ENCODE measurements around the gene KLK7.
"Not testable (repeated sequence)": the region's sequence is repeated elsewhere in the genome, so short reads cannot be mapped to it uniquely, and the experiment has no call there.

Gene KLK7

DNA sequence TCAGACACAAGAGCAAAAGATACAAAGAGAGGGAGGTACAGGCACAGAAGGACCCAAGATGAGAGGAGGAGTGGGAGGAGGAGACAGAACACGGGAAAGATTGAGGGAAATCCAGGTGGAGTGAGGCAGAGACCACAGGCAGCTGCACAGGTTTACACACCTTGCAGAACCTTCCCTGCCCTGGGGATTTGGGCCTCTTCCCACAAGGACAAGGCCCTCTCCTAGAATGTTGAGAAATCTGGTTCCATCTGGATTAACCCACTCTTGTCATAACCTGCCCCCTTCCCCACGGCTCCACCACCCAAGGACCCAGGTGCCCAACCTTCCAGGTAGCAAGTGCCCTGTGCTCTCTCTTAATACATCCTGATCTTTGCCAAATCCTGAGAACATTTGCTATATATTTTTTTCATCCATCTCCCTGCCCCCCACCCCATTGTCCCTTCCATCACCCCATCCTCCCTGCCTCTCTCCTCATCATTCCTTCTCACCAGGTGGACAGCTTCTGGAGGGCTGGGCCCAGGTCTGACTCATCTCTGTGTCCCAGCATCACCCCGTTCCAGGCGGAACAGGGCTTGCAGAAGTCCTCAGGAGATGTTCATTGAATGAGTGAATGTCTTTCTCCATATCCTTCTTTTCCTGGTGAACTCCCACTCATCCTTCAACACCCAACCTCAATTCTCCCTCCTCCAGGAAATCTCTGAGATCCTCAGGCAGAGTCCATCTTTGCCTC is 26.5 kb upstream of the KLK7 start:
- DNase-seq = no peak

DNA sequence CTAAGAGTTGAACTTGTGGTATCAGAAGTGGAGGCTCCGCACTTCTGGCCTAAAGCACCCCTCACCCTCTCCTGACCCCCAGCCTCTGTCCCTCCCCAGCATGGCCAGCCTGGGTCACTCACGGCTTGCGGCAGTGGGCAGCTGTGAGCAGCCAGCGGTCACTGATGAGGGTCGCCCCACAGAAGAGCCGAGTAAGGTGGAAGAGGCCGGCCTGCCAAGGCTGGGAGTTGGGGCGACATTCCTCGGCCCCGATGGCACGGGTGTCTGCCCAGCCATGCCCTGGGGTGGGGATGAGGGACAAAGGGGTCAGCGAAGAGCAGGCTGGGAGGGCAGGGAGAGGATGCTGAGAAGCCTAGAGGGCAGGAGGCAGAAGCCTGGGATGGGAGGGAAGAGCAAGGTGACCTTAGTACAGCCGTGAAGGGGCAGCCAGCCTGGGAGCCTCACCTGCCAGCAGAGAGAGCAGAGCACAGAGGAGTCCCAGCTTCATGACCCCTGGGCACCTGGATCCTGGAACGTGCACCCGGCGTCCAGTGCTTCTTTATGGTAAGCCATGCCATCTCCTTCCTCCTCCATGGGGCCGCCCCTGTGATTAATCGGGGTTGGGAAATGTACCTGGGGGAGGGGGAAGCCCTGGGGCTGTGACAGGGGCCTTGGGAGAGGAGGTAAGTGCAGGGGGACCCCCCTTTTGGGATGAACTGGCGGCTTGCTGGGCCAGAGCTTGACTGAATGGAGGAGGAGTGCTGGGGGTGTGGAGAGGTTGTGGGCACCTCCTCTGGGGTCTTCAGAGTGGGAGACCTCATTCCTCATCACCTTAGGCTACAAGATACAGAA is 25.6 kb upstream of the KLK7 start:
- no peak for DNase-seq

DNA sequence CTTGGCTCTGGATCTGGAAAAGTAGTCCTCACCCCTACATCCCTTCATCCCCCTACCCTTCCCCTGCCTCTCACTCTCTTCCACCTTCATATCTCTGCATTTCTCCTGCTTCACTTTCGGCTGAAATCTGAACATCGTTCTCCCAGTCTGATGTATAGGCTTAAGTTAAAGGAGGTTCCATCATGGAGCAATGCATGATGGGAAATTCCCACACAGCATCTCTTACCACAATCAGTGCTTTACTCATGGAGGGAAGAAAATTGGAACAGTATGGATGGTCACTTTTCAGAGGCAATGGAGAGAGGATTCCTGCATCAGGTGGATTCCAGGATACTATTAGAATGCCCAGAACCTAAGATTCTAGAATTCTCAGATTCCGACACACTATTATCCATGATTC is 23.8 kb upstream of the KLK7 start:
- no peak for DNase-seq

DNA sequence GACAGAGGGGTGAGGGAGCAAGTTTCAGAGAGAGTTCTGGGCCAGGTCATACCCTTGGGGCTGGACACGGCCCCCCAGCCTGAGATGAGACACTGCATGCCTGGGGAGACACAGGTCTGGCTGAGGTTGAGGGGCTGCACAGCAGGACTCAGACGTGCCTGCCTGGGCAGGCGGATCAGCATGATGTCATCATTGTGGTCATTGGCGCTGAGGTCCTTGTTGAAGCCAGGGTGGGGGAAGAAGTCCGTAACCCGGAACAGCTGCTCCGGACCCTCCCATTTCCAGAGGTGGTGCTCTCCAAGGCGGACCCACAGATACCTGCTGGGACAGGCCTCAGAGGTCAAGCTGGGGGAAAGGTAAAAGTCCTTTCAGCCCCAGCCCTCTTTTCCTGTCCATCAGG is 22.7 kb upstream of the KLK7 start:
- DNase-seq = no peak

DNA sequence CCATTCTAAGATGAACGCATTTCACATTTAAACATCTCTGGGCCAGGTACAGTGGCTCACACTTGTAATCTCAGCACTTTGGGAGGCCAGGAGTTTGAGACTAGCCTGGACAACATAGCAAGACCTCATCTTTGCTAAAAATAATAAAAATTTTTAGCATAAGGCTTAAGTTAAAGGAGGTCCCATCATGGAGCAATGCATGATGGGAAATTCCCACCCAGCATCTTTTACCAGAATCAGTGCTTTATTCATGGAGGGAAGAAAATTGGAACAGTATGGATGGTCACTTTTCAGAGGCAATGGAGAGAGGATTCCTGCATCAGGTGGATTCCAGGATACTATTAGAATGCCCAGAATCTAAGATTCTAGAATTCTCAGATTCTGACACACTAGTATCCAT is 21.5 kb upstream of the KLK7 start:
- DNase-seq = no peak

DNA sequence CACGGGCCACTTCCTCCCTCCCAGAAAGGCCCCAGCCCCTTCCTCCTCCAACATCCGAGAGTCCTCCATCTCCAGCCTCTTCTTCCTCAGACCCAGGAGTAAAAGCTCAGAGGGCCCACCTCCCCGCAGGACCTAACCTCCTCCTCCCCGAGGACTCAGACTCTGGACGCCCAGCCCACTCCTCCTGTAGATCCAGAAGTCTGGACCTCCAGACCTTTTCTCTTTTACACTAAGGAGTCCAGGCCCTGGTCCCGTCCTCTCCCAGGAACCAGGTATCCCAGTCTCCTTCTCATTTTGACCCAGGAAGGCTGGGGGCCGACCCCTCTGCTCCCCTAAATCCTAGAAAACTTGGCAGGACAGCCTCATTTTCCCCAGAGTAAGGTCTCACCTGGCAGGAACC is 19.6 kb upstream of the KLK7 start:
- no peak for DNase-seq

DNA sequence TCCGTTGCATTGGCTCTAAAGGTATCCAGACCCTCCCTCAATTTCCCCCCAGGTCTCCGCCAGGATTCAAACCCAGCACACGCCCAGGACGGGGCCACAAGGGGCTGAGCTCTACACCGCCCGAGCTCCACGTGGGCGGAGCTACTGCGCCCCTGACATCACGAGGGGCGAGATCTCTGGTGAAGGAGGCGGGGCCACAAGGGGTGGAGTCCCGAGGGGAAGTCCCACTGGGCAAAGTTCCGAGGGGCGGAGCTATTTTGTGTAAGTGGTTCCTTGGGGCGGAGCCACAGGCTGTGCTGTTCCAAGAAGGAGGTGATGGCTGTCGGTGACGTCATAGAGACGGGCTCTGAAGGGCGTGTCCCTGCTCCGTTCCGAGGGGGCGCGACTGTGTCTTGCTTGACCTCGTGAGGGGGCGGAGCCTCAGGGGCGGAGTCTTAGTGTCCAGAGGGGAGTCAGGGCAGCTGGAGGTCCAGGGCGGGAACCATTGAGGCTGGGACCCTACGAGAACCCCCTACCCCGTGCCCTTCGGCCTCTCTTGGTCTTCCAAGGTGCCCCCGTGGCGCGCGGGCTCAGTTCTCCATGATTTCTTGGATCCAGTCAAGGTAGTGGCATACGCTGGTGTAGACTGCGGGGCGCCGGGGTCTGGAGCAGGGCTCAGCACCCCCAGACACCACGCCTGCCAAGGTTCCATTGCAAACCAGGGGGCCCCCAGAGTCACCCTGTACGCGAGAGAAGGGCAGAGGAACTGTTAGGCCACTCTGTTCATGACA is 19.0 kb upstream of the KLK7 start:
- no peak for DNase-seq

DNA sequence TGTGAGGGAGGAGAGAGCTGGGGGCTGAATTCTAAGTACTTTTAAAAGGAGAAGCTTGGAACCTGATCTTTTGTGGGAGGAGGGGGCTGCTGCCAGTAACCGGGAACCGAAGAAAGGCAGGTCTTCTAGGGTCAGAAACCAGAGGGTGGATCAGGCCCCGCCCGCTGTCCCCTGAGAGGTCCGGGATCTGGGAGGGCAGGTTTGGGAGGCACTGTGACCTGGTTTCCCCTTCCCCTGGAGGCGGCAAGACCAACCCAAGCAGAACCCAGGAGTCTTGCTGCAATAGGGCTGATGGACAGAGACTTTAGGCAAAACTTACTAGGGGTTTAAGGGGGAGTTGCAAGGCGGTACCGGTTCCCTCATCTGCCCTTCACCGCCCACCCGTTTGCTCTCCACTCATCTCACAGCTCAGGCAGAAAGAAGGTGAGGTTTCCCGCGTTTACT is 18.4 kb upstream of the KLK7 start:
- DNase-seq = no peak

DNA sequence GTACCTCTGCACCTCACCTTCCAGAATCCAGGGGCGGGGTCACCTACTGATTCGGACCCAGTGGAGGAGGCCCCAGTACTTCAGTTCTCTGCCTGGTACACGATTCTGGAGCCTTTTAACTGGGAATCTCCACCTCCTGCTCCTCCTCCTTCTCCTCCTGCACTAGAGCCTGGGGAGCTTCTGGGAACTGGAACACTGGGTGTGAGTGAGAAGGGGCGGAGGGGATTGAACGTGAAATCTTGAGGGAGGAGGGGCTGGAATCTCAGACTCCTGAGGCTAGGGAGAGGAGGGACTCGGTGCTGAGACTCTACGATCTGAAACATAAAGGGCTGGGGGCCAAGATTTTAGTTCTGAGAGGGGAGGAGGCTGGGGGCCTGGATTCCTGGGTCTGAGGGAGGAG is 17.8 kb upstream of the KLK7 start, which contains the start of gene KLK8:
TSS of gene KLK8 (minus strand) at position 90 of the 400 bp plus-strand sequence. CDS start 437 bp downstream, outside the sequence.
- DNase-seq = no peak

DNA sequence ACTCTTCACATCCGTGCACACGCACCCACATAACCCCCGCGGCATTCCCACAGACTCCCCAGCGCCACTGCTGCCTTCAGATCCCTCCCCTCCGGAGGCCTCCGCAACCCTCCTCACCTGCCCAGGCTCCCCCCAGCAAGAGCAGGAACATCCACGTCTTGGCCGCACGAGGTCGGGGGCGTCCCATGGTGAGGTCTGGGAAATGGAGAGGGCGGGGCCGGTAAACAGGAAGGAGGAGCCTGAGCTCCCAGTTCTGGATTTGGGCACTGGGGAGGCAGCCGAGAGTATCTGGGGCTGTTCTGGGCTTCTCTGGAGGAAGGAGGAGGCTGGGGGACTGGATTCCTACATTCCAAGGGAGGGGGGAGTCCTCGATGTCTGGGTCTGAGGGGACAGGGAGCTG is 17.3 kb upstream of the KLK7 start:
- DNase-seq = no peak

DNA sequence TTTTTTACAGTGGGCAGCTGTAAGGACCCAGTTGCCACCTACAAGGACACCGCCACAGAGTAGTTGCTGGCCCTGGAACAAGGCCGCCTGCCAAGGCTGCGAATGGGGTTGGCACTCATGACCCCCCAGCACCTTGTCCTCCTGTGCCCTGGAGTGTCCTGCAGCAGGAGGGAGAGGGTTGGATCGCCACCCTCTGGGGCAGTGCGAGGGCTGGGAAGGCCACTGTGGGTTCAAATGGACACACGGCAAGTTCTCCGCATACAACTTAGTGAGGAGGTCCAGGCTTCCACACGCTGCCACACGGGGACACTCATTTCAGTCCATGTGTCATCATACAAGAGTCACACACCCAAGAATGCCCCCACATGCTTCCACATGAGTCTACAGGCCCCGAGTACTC is 16.7 kb upstream of the KLK7 start:
- DNase-seq = no peak

DNA sequence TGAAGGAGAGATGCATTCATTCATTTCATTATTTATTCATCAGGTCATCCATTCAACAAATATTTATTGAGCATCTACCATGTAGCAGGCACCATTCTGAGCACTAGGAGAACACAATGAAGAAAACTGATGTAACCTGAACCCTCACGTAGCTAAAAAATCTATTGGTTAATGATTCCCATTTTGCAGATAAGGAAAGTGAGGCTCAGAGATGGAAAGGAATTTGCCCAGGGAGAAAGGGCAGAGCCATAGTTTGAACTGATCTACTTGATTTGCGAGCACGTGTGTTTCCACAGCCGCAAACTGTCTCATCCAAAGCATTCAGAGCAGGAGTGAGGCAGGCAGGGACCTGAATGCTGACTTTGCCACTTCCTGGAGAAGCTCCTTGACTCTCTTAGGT is 15.0 kb upstream of the KLK7 start:
- DNase-seq = no peak

DNA sequence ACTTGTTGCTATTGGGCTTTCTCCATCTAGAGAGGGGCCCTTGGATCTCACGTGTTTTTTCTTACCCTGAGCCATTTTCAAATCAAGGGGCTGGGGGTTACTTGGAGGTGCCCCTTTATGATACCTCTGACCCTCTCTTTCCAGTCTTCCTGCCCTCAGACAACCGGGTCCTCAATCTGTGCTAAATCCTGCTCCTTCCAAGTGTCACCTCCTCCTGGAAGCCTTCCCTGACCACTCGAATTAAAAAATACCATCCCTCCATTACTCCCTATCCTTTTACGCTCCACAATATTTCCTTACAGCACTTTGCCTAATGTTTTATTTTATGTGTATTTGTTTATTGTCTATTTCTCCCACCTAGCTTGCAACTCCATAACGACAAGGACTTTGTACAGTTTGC is 14.3 kb upstream of the KLK7 start:
- no peak for DNase-seq

DNA sequence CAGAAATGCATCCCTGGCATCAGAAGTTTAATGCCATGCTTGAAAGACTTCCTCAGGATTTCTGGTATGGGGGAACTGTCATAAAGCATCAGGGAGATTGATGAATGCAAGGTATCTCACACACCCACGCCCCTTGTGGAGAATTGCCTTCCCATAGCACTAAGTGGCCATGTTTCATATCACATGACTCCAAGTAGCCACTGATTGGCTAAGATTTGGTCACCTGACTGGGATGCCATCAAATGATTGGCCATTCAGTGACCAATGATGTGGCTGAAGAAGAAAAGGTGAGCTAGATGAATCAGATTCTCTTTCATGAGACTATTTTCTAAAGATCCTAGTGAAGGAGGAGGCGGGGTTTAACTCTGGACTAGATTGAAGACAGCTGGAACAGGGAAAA is 10.4 kb upstream of the KLK7 start:
- DNase-seq = no peak

DNA sequence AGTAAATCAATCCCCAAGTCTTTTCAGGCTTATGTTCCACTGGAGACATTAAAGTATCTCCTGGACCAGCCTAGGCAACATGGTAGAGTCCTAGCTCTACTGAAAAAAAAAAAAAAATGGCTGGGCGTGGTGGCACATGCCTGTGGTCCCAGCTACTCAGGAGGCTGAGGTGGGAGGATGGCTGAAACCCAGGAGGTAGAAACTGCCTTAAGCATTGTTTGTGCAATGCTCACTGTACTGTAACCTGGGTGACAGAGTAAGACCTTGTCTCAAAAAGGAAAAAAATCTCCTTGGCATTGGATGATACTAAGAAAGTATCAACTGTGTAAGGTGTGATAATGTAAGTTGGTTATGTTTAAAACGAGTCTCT is 8.9 kb upstream of the KLK7 start:
- no peak for DNase-seq

DNA sequence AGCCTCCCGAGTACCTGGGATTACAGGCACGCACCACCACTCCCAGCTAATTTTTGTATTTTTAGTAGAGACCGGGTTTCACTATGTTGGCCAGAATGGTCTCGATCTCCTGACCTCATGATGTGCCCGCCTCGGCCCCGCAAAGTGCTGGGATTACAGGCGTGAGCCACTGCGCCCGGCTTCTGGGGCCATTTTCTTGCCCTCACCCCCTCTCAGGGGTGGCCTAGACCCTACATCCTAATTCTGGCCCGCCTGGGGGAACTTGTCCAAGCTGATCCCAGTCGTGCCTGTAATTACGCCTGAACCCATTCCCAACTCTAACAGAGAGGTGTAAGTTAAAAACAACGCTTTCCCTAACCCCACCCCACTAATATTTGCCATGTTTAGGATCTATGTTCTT is 699 bp upstream of the KLK7 start:
- not testable (repeated sequence) for DNase-seq

DNA sequence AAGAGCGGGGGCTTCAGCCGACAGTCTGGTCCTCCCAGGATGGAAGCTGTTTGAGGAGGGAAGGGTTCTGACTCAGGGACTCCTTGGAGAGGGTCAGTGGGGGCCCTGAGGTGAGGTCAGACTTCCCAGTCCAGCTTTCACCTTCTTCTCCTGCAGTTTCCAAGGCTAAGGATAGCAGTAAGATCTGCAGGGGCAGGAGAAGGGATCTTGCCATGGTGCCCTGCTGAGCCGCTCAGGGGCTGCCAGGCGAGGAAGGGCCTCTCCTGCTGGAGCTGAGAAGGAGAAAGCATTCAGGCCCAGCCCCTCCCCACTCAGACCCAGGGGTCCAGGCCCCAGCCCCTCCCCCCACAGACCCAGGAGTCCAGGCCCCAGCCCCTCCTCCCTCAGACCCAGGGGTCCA is 1.5 kb downstream of the KLK7 start:
- DNase-seq = no peak

DNA sequence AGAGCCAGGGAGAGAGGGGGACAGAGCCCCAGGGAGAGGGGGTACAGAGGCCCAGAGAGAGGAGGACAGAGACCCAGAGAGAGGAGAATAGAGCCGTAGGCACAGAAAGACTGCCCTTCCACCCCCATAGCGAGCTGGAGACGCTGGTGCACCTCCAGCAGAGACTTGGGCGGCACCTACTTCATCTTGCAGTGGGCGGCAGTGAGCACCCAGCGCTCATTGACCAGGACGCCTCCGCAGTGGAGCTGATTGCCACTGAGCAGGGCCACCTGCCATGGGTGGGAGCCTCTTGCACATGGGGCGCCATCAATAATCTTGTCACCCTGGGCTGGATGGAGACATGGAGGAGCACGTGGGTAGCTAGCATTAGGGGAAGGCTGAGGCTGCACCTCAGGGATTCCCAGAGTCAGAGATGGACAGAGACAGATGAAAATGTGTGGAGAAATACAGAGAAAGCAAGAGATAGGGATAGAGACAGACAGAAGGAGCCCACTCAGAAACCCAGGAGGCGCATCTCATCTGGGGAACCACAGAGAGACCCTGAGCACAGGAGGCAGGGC is 2.0 kb downstream of the KLK7 start:
- no peak for DNase-seq

DNA sequence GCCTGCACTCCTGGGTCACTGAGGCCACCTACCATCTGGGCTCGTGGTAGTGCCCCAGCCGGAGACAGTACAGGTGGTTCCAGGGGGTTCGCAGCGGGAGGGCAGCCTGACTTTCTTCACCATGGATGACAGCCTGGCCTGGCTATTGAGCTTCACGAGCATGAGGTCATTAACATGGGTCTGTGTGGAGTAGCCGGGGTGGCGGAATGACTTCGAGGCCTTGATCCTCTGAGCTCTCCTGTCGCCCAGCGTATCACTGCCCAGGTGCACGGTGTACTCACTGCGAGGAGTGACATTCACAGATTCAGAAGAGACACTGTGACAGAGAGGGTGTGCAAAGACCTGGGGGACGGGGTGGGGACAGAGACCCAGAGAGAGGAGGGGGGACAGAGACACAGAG is 3.5 kb downstream of the KLK7 start:
- DNase-seq = no peak

DNA sequence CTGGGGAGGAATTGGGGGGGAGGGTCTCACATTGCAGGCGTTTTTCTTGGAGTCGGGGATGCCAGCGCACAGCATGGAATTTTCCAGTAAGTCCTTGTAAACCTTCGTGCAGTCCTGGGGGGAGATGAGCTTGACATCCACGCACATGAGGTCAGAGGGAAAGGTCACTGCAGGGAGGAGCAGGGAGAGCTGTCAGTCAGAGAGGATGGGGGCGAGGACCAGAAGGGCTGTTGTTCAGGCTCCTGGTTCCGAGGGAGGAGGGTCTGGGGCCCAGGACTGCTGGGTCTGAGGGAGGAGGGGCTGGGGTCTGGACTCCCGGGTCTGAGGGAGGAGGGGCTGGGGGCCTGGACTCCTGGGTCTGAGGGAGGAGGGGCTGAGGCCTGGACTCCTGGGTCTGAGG is 4.0 kb downstream of the KLK7 start:
- DNase-seq = no peak

DNA sequence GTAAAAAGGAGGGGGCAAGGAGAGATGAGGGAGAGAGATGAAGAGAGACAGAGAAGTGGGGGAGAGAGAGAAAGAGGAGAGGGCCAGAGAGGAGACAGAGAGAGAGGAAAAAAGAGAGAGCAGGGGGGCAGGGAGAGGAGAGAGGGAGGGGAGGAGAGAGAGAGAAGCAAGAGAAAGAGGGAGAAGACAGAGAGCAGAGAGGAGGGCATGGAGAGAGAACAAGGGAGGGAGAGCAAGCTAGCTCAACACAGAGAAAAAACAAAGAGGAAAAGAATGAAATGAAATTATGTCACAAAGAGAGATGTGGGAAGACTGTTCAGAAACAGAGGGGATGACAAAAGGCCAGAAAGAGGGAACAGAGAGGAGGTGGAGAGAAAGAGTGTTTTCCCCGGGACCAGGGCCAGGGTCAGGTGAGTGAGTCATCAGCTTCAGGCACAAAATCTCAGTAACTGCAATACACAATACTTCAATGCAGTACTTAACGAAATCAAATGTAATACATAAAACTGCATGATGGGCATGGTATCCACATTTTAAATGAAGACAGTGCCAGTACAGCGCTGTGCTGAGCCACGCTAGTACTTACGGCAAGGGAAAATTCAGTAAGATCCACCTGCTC is 4.8 kb downstream of the KLK7 start:
- no peak for DNase-seq

DNA sequence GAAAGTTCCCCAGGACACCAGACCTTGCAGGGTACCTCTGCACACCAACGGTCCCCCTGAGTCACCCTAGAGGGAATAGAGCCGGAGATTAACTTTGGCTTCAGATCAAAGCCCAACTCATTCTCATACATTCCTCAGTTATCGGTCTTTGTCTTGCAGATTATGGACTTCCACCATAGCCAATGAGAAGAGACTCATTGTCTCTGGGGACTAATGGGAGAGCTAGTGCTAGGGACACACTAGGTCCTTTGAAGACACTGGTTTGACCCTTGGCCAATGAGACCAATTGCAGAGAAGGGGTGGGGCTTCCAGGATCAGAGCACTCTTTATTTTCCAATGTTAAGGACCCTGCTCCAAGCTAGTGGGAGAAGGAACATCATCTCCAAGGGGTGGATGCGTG is 6.1 kb downstream of the KLK7 start:
- DNase-seq = no peak

DNA sequence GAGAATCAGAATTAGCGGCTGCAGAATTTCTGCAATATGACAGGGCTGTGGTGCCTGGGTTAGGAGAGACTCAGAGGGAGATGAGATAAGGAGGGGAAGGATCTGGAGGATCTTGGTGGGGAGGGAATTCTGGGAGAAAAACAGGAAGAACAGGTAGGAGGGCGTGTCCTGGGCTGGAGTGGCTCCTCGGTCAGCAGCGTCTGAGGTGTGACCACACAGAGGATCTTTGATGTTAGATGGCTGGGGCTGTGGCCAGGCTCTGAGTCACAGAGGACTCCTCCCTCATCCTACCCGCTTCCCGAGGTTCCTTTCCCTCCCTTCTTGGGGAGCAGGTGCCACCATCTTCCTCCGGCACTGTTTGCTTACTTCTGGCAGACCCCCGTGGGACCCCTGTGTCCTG is 8.0 kb downstream of the KLK7 start:
- DNase-seq = no peak
